Right kidney (tissue), 1 donor: ENCODE measurements around the gene PGBD1.
A peak's percentile ranks its signal among the peaks of the same experiment; 100 is the strongest.
"Not testable (repeated sequence)": the region's sequence is repeated elsewhere in the genome, so short reads cannot be mapped to it uniquely, and the experiment has no call there.

Experiments
- DNase-seq: peaks from one replicate; pipeline ENCODE4 v3.0.0-alpha.2; 2016

PGBD1 gene

DNA sequence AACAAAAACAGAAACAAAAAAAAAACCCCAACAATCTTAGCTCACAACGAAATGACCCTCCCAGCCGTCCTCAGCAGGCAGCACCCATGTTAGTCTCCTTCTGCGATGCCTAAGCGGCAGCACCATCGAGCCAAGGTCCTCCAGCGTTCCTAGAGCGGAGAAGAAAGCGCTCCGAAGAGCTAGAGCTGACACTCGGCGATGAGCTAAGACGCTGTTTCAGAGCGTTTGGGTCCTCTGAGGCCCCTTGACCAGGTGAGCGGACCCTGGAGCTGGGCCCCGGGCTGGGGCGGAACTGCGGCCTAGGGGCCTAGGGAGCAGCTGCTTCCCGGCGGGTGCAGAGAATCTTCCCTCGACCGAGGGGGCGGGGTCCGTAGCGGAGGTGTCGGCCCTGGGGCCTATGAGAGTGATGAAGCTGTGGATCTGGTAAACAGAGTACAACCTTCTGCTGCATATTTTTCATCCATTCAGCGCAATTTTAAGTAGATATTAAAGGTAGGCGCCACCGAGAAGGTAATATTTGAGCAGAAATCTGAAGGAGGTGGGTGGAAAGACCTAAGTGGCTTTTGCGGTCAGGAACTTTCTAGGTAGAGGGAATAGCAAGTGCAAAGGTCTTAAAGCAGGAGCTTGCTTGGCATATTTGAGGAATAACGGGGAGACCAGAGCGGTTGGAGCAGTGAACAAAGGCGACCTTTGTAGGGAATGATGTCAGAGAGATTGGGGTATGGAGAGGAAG, 14.2 kb upstream of the PGBD1 start, which contains the start of gene ZSCAN26:
Gene ZSCAN26 (plus strand): TSS at position 182 of the 733 bp plus-strand sequence. CDS start 4,777 bp downstream, outside the sequence.
- DNase-seq, result peak; percentile 98

DNA sequence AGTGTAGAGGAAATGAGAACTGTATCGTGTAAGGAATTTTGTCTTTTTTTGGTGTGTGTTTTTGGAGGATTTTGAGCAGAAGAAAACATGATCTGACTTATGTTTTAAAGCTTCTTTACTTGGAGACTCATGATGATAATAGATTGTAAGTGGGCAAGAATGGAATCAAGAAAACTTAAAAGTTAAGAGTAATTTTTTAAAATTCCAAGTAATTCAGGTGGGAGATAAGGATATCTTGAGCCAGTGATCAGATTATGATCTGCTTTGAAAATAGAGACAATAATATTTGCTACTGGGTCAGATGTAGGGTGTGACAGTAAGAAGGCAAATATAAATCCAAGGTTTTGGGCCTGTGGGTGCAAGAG, 13.7 kb upstream of the PGBD1 start:
- no peak for DNase-seq

GRCh38 chr6:28269492-28269891, 11.9 kb upstream of the PGBD1 start:
- no peak for DNase-seq

GRCh38 chr6:28274888-28275287, 6.5 kb upstream of the PGBD1 start:
- no peak for DNase-seq

DNA sequence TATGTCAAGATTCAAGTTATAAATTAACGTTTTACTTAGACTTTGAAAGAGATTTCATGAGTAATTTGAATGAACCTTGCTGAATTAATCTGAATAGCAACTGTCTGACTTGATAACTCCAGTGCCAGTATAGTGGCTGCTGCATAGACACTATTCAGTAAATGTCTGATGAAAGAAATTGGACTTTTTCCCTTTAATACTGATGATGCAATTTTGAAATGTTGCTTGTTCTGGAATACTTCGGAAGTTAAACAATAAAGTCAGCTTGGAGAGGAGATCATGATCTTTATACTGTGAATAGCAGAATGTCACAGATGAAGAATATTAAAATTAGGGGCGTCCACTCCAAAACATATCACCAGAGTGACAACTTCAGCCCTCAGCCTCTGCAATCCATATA, 3.6 kb upstream of the PGBD1 start:
- no peak for DNase-seq

GRCh38 chr6:28280595-28281287, 631 bp upstream of the PGBD1 start:
- no peak for DNase-seq

DNA sequence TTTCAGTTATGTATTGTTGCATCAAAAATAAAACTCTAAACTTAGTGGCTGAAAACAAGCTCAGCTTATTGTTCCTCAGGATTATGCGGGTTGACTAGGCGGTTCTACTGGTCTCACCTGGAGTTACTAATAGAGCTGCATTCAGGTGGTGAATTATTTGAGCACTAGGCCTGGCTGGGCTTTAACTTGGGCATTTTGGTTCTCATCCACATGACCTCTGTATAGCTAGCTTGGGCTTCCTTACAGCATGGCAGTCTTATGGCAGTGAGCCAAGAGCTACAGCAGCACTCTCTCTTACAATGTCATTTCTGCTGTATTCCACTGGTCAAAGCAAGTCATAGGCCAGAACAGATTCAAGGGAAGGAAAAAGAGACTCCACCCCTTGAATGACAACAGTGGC, 1.6 kb downstream of the PGBD1 start:
- DNase-seq, result no peak

GRCh38 chr6:28291573-28291972, 10.2 kb downstream of the PGBD1 start:
- no peak for DNase-seq

DNA sequence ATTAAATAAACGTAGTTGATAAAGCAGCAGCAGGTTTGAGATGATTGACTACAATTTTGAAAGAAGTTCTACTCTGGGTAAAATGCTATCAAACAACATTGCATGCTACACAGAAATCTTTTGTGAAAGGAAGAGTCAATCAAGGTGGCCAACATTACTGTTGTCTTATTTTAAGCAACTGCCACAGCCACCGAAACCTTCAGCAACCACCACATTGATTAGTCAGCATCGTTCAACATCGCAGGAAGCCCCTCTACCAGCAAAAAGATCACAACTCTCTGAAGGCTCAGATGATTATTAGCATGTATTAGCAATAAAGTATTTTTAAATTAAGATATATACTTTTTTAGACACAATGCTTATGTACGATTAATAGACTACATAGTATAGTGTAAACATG, 14.0 kb downstream of the PGBD1 start:
- DNase-seq, result no peak

DNA sequence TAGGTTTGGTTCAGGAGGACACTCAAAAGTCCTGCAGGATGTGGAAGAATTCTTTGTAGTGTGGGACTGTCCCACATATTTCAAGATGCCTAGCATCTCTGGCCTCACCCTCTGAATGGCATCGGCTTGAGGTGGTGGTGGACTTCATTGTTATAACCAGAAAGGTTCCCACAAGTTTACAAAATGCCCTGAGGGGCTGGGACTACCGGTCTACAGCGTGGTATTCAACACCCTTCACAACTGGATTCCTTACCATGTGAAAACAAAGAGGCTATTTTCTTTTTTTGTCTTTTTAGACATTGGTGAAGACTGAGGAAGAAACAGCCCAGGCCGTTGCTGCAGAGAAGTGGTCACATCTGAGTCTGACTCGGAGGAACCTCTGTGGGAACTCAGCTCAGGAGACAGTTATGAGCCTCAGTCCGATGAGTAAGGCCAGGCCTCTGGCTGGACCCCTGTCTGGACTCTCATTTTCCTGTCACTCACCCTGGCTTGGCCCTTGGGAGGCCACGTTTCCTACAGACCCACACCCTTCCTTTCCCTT, 15.2 kb downstream of the PGBD1 start:
- DNase-seq, result no peak

- DNase-seq, result no peak
Observed at GRCh38 chr6:28303570-28303969, 22.2 kb downstream of the PGBD1 start.

- DNase-seq, result not testable (repeated sequence)
Observed at GRCh38 chr6:28306363-28306762, 25.0 kb downstream of the PGBD1 start.

DNA sequence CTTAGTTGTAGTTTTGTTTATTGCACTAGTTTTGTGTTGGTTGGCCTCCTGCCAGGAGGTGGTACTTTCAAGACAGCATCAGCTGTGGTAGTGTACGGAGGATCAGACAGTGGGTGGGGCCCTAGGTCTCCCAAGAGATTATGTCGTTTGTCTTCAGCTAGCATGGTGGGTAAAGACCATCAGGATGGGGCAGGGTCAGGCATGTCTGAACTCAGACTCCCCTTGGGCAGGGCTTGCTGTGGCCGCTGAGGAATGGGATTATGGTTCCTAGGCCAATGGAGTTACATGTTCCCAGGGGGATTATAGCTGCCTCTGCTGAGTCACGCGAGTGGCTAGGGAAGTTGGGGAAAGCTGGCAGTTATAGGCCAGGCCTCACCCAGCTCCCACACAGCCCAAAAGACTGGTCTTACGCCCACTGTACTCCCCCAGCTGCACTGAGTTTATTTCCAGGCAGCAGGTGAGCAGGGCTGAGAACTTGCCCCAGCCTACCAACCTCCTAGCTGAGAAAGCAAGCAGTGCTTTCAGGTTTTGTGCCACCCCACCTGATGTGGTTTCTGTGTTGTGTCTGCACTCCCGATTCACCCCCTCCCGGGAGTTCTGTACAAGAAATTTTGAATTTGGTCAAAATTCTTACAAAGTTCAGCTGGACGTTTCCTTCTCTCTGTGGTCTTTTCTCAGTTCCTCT, 29.9 kb downstream of the PGBD1 start:
- no peak for DNase-seq

- DNase-seq, result no peak
Observed at GRCh38 chr6:28312939-28313338, 31.6 kb downstream of the PGBD1 start.

DNA sequence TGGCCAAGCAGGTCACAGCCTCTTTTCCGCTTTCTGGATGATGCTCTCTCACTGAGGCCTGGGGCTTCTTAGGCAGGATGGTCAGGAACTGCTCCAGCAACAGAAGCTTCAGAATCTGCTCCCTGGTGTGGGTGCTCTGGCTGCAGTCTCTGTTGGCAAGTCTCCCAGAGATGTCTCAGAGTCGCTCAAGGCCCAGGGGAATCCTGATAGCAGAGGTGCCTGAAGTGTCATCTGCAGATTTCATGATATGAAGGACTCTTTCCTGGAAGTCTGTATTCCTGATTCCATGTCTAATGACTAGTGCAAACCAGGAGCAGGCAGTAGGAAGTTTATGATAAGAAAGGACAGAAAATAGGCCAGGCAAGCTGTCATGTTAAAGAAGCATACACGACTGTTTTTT, 34.3 kb downstream of the PGBD1 start:
- no peak for DNase-seq

GRCh38 chr6:28317866-28318265, 36.5 kb downstream of the PGBD1 start:
- not testable (repeated sequence) for DNase-seq

DNA sequence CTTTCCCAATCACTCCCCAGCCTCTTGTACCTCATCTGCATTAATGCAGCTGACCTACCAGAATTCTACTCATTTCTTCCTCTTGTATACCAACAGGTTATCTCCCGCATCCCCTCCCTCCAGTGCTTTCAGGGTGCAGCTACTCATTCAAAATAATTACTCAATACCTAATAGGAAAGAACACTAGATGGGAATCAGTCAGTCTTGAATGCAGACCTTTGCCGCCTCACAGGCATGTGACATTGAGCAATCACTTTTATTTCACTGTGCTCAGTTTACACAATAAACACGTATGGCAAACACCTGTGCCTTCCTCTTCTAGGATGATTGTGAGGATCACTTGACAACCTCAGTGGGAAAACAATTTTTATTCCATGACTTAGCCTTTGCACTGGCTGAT, 41.3 kb downstream of the PGBD1 start:
- DNase-seq, result no peak

- DNase-seq, result no peak
Observed at GRCh38 chr6:28323813-28324424, 42.5 kb downstream of the PGBD1 start.

- no peak for DNase-seq
Observed at GRCh38 chr6:28326371-28326948, 45.1 kb downstream of the PGBD1 start.

GRCh38 chr6:28330041-28330440, 48.7 kb downstream of the PGBD1 start:
- DNase-seq, result no peak

GRCh38 chr6:28333047-28333446, 51.7 kb downstream of the PGBD1 start:
- no peak for DNase-seq

DNA sequence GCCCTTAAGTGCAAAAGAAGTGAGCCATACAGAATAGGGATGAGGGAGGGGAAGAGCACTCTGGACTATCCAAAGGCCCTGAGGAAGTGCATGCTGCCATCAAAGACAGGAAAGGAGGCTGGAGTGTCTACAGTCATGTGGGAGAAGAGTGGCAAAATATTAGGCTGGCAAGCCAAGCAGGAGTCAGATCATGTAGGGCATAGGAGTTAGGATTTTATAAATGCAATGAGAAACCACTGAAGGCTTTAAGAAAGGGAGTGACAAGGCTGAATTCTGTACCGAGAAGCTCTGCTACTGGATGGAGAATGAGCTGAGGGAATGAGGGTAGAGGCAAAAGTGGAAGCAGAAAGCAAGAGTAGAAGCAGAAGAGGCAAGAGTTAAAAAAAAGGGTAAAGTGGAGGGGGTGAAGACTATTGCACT, 52.2 kb downstream of the PGBD1 start:
- DNase-seq, result no peak
